ENCODE results near the gene NOS2.
"Not testable (repeated sequence)": the region's sequence is repeated elsewhere in the genome, so short reads cannot be mapped to it uniquely, and the experiment has no call there.

Gene NOS2

DNA sequence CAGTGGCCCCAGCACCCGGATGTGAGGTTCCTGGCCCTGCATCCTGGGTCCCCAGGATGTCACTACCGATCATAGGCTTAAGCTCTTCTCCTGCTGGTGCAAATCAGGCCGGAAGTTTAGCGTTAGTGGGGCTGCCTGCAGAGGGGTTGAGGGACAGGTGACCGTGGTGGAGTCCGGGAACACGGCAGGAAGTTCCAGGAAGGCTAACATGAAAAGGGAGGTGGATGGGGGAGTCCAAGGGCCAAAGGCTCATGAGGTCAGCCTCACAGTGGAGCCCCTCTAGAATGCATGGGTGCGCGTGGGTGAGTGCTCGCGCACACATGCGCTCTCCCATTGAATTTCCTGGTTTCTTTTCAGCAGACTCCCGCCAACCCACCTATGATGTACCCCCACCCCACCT lies 46.6 kb downstream of the NOS2 start:
- not testable (repeated sequence) for H2BK15ac ChIP-seq (ENCODE audit: low read depth, poor library complexity, severe bottlenecking); H3K4me3 ChIP-seq (ENCODE audit: insufficient read depth in 1 of 2, low read depth in 1 of 2, low read length in 2 of 2); H3K9me3 ChIP-seq (ENCODE audit: control insufficient read depth, low read length); H3K9ac ChIP-seq (ENCODE audit: low read length); H3K4me1 ChIP-seq (ENCODE audit: control insufficient read depth, insufficient read depth, low read depth, low read length); H2BK120ac ChIP-seq (ENCODE audit: low read depth, low read length); H4K91ac ChIP-seq (ENCODE audit: low read length); H2AFZ ChIP-seq (ENCODE audit: low read depth, low read length); H3K4me2 ChIP-seq (ENCODE audit: low read length, poor library complexity, severe bottlenecking); H3K14ac ChIP-seq (ENCODE audit: low read length in 2 of 2); H2BK12ac ChIP-seq (ENCODE audit: low read length in 2 of 2); H3K23ac ChIP-seq (ENCODE audit: low read length in 2 of 2); H2BK5ac ChIP-seq (ENCODE audit: low read depth, low read length, poor library complexity, severe bottlenecking); H3K27ac ChIP-seq (ENCODE audit: low read length, poor library complexity, severe bottlenecking); H3K36me3 ChIP-seq (ENCODE audit: control insufficient read depth in 1 of 2, insufficient read depth in 2 of 2, low read depth in 1 of 2, low read length in 2 of 2); H3K18ac ChIP-seq (ENCODE audit: low read depth in 1 of 2, low read length in 2 of 2); H3K4ac ChIP-seq (ENCODE audit: low read depth in 1 of 2, low read length in 2 of 2); H4K8ac ChIP-seq (ENCODE audit: low read length); DNase-seq; H3K79me1 ChIP-seq (replicated peaks; ENCODE audit: low read length, poor library complexity, severe bottlenecking); H3K27me3 ChIP-seq (ENCODE audit: control insufficient read depth in 1 of 2, insufficient read depth in 1 of 2, low read length in 2 of 2); H2AK5ac ChIP-seq (ENCODE audit: low read length, severe bottlenecking)
- WGBS = 89% methylated on average over 8 of the region's 13 CpGs

DNA sequence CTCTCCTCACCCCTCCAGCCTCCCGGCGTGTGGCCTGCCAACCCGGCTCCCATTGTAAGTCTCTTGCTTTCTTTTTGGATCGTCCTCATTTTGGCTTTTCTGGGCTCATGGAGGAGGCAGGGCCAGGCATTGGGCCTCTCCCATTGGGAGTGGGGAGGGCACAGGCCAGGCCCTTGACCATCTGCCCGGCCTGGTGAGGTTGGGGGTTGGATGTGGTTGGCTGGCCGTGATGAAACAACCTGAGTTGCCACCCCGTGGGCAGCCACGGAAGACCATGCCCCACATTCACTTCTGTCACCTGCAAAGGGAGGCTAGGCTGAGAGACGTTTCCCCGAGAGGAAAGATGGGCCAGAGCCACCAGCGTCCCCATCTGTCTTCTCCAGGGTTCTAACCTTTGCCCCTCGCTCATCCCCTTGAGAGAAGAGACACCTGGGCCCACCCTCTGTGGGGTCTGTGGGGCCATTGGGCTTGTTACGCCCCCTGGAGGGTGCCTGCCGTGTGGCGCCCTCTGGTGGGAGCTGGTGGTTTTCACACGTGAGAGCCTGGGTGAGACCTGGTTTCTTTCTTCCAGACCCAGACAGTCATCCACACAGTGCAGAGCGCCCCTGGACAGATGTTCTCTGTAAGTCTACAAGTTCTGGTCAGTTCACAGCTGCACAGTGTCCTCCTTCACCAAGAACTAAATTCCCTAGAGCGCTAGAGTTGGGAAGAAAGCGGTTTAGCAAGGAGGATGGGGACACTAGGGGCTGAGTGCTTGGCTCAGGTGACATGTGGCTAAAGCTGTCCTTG lies 47.3 kb downstream of the NOS2 start:
- H3K9me3 ChIP-seq (ENCODE audit: control insufficient read depth, low read length); H3K79me1 ChIP-seq (replicated peaks; ENCODE audit: low read length, poor library complexity, severe bottlenecking); H3K4me1 ChIP-seq (ENCODE audit: control insufficient read depth, insufficient read depth, low read depth, low read length); DNase-seq; H2BK5ac ChIP-seq (ENCODE audit: low read depth, low read length, poor library complexity, severe bottlenecking); H4K91ac ChIP-seq (ENCODE audit: low read length); H3K4me3 ChIP-seq (ENCODE audit: insufficient read depth in 1 of 2, low read depth in 1 of 2, low read length in 2 of 2); H4K8ac ChIP-seq (ENCODE audit: low read length); H3K4me2 ChIP-seq (ENCODE audit: low read length, poor library complexity, severe bottlenecking); H3K23ac ChIP-seq (ENCODE audit: low read length in 2 of 2); H3K14ac ChIP-seq (ENCODE audit: low read length in 2 of 2); H3K36me3 ChIP-seq (ENCODE audit: control insufficient read depth in 1 of 2, insufficient read depth in 2 of 2, low read depth in 1 of 2, low read length in 2 of 2); H3K27ac ChIP-seq (ENCODE audit: low read length, poor library complexity, severe bottlenecking); H2AK5ac ChIP-seq (ENCODE audit: low read length, severe bottlenecking); H3K27me3 ChIP-seq (ENCODE audit: control insufficient read depth in 1 of 2, insufficient read depth in 1 of 2, low read length in 2 of 2); H3K4ac ChIP-seq (ENCODE audit: low read depth in 1 of 2, low read length in 2 of 2); H2BK120ac ChIP-seq (ENCODE audit: low read depth, low read length); H3K9ac ChIP-seq (ENCODE audit: low read length); H3K18ac ChIP-seq (ENCODE audit: low read depth in 1 of 2, low read length in 2 of 2); H2BK15ac ChIP-seq (ENCODE audit: low read depth, poor library complexity, severe bottlenecking); H2AFZ ChIP-seq (ENCODE audit: low read depth, low read length); H2BK12ac ChIP-seq (ENCODE audit: low read length in 2 of 2): not testable (repeated sequence)
- WGBS = 92% methylated on average over 3 of the region's 19 CpGs

DNA sequence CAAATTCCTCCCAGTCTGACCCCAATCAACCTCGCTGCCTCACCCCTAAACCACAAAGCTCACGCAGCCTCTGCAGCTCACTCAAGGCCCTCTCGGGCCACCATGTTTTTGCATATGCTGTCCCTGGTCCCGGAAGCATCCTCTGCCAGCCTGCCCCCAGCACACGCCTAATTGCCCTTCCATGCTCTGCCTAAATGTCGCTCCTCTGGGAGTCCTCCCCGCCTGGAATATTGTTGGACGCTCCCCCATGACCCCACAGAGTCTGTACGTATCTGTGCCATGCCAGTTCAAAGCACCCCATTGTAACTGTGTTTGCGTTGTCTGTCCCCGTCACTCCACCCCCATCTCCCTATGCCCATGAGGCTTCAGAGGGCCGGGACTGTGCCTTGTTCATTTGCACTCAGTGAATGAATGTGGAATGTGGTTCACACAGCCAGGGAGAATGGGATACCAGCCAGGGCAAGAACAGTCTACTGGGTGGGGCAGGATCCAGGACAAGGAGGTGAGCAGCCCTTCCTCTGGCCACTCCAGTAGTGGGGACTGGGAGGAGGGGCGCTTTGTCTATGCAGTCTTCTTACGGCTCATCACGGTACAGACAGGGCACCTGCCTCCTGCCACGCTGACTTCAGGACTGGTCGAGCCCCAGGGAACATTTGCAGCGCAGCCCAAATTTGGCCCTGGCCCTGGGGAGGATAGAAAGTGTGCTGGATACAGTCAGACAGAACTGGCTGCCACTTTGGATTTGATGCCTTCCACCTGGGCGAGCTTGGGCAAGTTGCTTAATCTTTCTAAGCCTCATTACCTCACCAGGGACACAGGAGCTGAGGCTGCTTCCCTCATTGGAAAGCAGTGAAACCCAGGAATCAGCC lies 48.5 kb downstream of the NOS2 start:
- H3K27ac ChIP-seq (ENCODE audit: low read length, poor library complexity, severe bottlenecking) = no peak overlapping the region
- H2BK12ac ChIP-seq (ENCODE audit: low read length in 2 of 2) = no peak overlapping the region
- no peaks in the 10 kb centered on the region for H3K36me3 ChIP-seq (ENCODE audit: control insufficient read depth in 1 of 2, insufficient read depth in 2 of 2, low read depth in 1 of 2, low read length in 2 of 2)
- no peak for DNase-seq
- no peak overlapping the region for H3K14ac ChIP-seq (ENCODE audit: low read length in 2 of 2)
- H3K9me3 ChIP-seq (ENCODE audit: control insufficient read depth, low read length) = no peaks in the 10 kb centered on the region
- no peak overlapping the region for H3K4me2 ChIP-seq (ENCODE audit: low read length, poor library complexity, severe bottlenecking)
- H3K27me3 ChIP-seq (ENCODE audit: control insufficient read depth in 1 of 2, insufficient read depth in 1 of 2, low read length in 2 of 2) = peaks cover 0 to 5% of the 10 kb centered on the region in 2 experiments
- H3K4me1 ChIP-seq (ENCODE audit: control insufficient read depth, insufficient read depth, low read depth, low read length) = no peaks in the 10 kb centered on the region
- WGBS = 91% methylated on average over 19 of the region's 19 CpGs
- H4K91ac ChIP-seq (ENCODE audit: low read length) = no peak overlapping the region
- H2BK5ac ChIP-seq (ENCODE audit: low read depth, low read length, poor library complexity, severe bottlenecking) = no peak overlapping the region
- H2BK15ac ChIP-seq (ENCODE audit: low read depth, poor library complexity, severe bottlenecking) = no peak overlapping the region
- H3K23ac ChIP-seq (ENCODE audit: low read length in 2 of 2) = no peak overlapping the region
- no peak overlapping the region for H3K9ac ChIP-seq (ENCODE audit: low read length)
- no peak overlapping the region for H3K4ac ChIP-seq (ENCODE audit: low read depth in 1 of 2, low read length in 2 of 2)
- H3K18ac ChIP-seq (ENCODE audit: low read depth in 1 of 2, low read length in 2 of 2) = no peak overlapping the region
- H3K79me1 ChIP-seq (replicated peaks; ENCODE audit: low read length, poor library complexity, severe bottlenecking) = no peaks in the 10 kb centered on the region
- H2BK120ac ChIP-seq (ENCODE audit: low read depth, low read length) = no peak overlapping the region
- H2AFZ ChIP-seq (ENCODE audit: low read depth, low read length) = no peak overlapping the region
- H3K4me3 ChIP-seq (ENCODE audit: insufficient read depth in 1 of 2, low read depth in 1 of 2, low read length in 2 of 2) = no peak overlapping the region
- H2AK5ac ChIP-seq (ENCODE audit: low read length, severe bottlenecking) = no peak overlapping the region
- no peak overlapping the region for H4K8ac ChIP-seq (ENCODE audit: low read length)

DNA sequence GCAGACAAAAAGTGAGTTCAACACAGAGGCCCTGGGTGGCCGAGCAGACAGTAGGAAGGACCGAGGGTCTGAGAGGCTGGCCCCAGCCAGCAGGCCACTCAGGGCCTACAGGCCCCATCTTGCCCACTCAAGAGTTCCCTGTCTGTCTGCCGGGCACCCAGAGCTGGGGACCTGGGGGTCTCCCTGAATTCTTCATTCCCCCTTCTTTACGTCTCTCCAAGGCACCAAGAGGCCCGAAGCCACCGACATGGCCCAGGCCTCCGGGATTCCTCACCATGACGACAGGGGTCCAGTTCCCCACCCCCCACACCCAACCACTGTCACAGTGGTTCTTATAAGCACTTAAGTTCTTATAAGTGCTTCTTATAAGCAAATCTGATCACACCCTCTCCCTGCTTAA lies 49.2 kb downstream of the NOS2 start:
- Histone ChIP-seq H3K9ac (ENCODE audit: low read length) (no peak overlapping the region), H2BK12ac (ENCODE audit: low read length in 2 of 2) (no peak overlapping the region), H3K9me3 (ENCODE audit: control insufficient read depth, low read length) (no peaks in the 10 kb centered on the region), H3K4ac (ENCODE audit: low read depth in 1 of 2, low read length in 2 of 2) (no peak overlapping the region), H4K8ac (ENCODE audit: low read length) (no peak overlapping the region), H3K18ac (ENCODE audit: low read depth in 1 of 2, low read length in 2 of 2) (no peak overlapping the region), H3K4me1 (ENCODE audit: control insufficient read depth, insufficient read depth, low read depth, low read length) (no peaks in the 10 kb centered on the region), H3K23ac (ENCODE audit: low read length in 2 of 2) (no peak overlapping the region), H3K79me1 (replicated peaks; ENCODE audit: low read length, poor library complexity, severe bottlenecking) (no peaks in the 10 kb centered on the region), H2BK120ac (ENCODE audit: low read depth, low read length) (no peak overlapping the region), H3K36me3 (ENCODE audit: control insufficient read depth in 1 of 2, insufficient read depth in 2 of 2, low read depth in 1 of 2, low read length in 2 of 2) (no peaks in the 10 kb centered on the region), H4K91ac (ENCODE audit: low read length) (no peak overlapping the region), H2AK5ac (ENCODE audit: low read length, severe bottlenecking) (no peak overlapping the region), H2AFZ (ENCODE audit: low read depth, low read length) (no peak overlapping the region), H3K27ac (ENCODE audit: low read length, poor library complexity, severe bottlenecking) (no peak overlapping the region), H2BK15ac (ENCODE audit: low read depth, poor library complexity, severe bottlenecking) (no peak overlapping the region), H3K27me3 (ENCODE audit: control insufficient read depth in 1 of 2, insufficient read depth in 1 of 2, low read length in 2 of 2) (peaks cover 0 to 5% of the 10 kb centered on the region in 2 experiments), H3K14ac (ENCODE audit: low read length in 2 of 2) (no peak overlapping the region), H3K4me2 (ENCODE audit: low read length, poor library complexity, severe bottlenecking) (no peak overlapping the region), H3K4me3 (ENCODE audit: insufficient read depth in 1 of 2, low read depth in 1 of 2, low read length in 2 of 2) (no peak overlapping the region), H2BK5ac (ENCODE audit: low read depth, low read length, poor library complexity, severe bottlenecking) (no peak overlapping the region)
- 84% methylated on average over 8 of the region's 8 CpGs for WGBS
- DNase-seq = no peak
